H1 (cell line): Measurements from ENCODE around the gene APOBEC3G. TPM values are rescaled to one million over a fixed set of nuclear protein-coding genes. Genes with fewer than 3 reads are reported as not detected.

Experiments
- CTCF ChIA-PET: fragments of 300-600 bp; sonication (Branson Sonifier 250); formaldehyde crosslinking; loops from one replicate; lab custom pipeline; 2021; ENCODE audit not compliant: partially characterized antibody; lab: Charles Lee
- POLR2A ChIA-PET: fragments of 300-600 bp; sonication (Branson Sonifier 250); formaldehyde crosslinking; loops from one replicate; lab custom pipeline; 2021; ENCODE audit warnings: inconsistent platforms; ENCODE audit not compliant: partially characterized antibody; lab: Charles Lee
- DNase-seq, 2 experiments: peaks; one replicate each; pipeline versions ENCODE4 v3.0.0 to v3.0.0-alpha.2; 2010 to 2022; ENCODE audit warnings: low spot score in 2 of 2, low read depth in 1 of 2, mixed read lengths in 1 of 2
- FAIRE-seq: peaks from 2 replicates; lab custom pipeline; 2011; peaks lifted over from hg19 to GRCh38; lab: Jason Lieb, UNC
- H2AFZ ChIP-seq: 2 replicates; pipeline ENCODE4 v1.8.1; 2012; ENCODE audit warnings: low read length, inconsistent platforms
- H2AK5ac ChIP-seq: 2 replicates; pipeline ENCODE4 v1.6.1; 2013; ENCODE audit warnings: low read depth, low read length
- H2BK120ac ChIP-seq: replicated peaks from 2 replicates; pipeline ENCODE3; 2013; ENCODE audit warnings: low read depth, low read length, inconsistent platforms
- H2BK12ac ChIP-seq: 2 replicates; pipeline ENCODE4 v1.6.1; 2013; ENCODE audit warnings: low read depth, low read length
- H2BK15ac ChIP-seq: 2 replicates; pipeline ENCODE4 v1.6.1; 2013; ENCODE audit warnings: low read length
- H2BK20ac ChIP-seq: 2 replicates; pipeline ENCODE4 v1.6.1; 2013; ENCODE audit warnings: low read length
- H2BK5ac ChIP-seq: 2 replicates; pipeline ENCODE4 v1.6.1; 2013; ENCODE audit warnings: low read depth, low read length
- H3K14ac ChIP-seq: 2 replicates; pipeline ENCODE4 v1.6.1; 2013; ENCODE audit warnings: inconsistent platforms; ENCODE audit not compliant: insufficient read length
- H3K18ac ChIP-seq: 2 replicates; pipeline ENCODE4 v1.6.1; 2013; ENCODE audit warnings: low read length; ENCODE audit errors: extremely low read depth
- H3K23ac ChIP-seq: 2 replicates; pipeline ENCODE4 v1.6.1; 2013; ENCODE audit warnings: inconsistent platforms; ENCODE audit not compliant: insufficient read length
- H3K23me2 ChIP-seq: 2 replicates; pipeline ENCODE4 v1.6.1; 2013; ENCODE audit warnings: low read depth, low read length
- H3K27ac ChIP-seq: 2 replicates; pipeline ENCODE4 v1.6.1; 2011; ENCODE audit warnings: low read depth, low read length, inconsistent platforms
- H3K27me3 ChIP-seq, 4 experiments: replicated peaks in 1 of 4; 1 replicate in 1 of 4; 2 replicates in 3 of 4; pipeline versions ENCODE4 v1.6.1 to v1.8.1; 2011 to 2013; ENCODE audit warnings: low read length in 3 of 4, mild to moderate bottlenecking in 3 of 4, inconsistent platforms in 2 of 4, mixed read lengths in 2 of 4, moderate library complexity in 1 of 4; ENCODE audit not compliant: control insufficient read depth in 3 of 4, insufficient read depth in 3 of 4; ENCODE audit errors: extremely low read depth in 1 of 4
- H3K36me3 ChIP-seq, 4 experiments: 2 replicates each; pipeline versions ENCODE4 v1.6.1 to v1.8.1; 2011 to 2013; ENCODE audit warnings: mild to moderate bottlenecking in 4 of 4, low read length in 3 of 4, moderate library complexity in 2 of 4, control low read depth in 1 of 4, inconsistent platforms in 1 of 4; ENCODE audit not compliant: insufficient read depth in 4 of 4, control insufficient read depth in 2 of 4
- H3K4ac ChIP-seq: replicated peaks from 2 replicates; pipeline ENCODE3; 2013; ENCODE audit warnings: low read length, low read depth, mixed read lengths, inconsistent platforms; ENCODE audit not compliant: insufficient read length
- H3K4me1 ChIP-seq, 4 experiments: replicated peaks in 1 of 4; 1 replicate in 1 of 4; 2 replicates in 3 of 4; pipeline versions ENCODE4 v1.6.1 to v1.8.1; 2011 to 2013; ENCODE audit warnings: low read length in 3 of 4, inconsistent platforms in 2 of 4, mixed read lengths in 1 of 4; ENCODE audit not compliant: insufficient read depth in 4 of 4, control insufficient read depth in 3 of 4
- H3K4me2 ChIP-seq, 2 experiments: 2 replicates each; pipeline versions ENCODE4 v1.6.1 to v1.8.1; 2011 to 2013; ENCODE audit warnings: low read depth in 2 of 2, low read length in 2 of 2, control low read depth in 1 of 2, inconsistent platforms in 1 of 2, mild to moderate bottlenecking in 1 of 2; ENCODE audit not compliant: insufficient read depth in 1 of 2
- H3K4me3 ChIP-seq, 4 experiments: fragments of 200-600, 300-600 bp in 1 of 4; sonication (generic), shearing (Covaris generic), sonication (Bioruptor Twin) in 1 of 4; 2 replicates each; pipeline versions ENCODE4 v1.5.1 to v1.8.1; 2011 to 2016; ENCODE audit warnings: low read length in 4 of 4, low read depth in 3 of 4, control low read depth in 2 of 4, inconsistent platforms in 2 of 4, mild to moderate bottlenecking in 2 of 4, mixed read lengths in 1 of 4, moderate library complexity in 1 of 4; ENCODE audit not compliant: insufficient read depth in 2 of 4; ENCODE audit errors: extremely low read depth in 1 of 4
- H3K56ac ChIP-seq: replicated peaks from 2 replicates; pipeline ENCODE3; 2013; ENCODE audit warnings: low read depth, mild to moderate bottlenecking, mixed read lengths, low read length, inconsistent platforms; ENCODE audit not compliant: insufficient read length
- H3K79me1 ChIP-seq: 2 replicates; pipeline ENCODE4 v1.6.1; 2013; ENCODE audit warnings: low read depth, low read length, control low read depth
- H3K79me2 ChIP-seq, 2 experiments: 2 replicates each; pipeline versions ENCODE4 v1.6.1 to v1.8.1; 2012 to 2013; ENCODE audit warnings: low read length in 2 of 2, mild to moderate bottlenecking in 2 of 2, inconsistent platforms in 1 of 2; ENCODE audit not compliant: insufficient read depth in 2 of 2, control insufficient read depth in 1 of 2
- H3K9ac ChIP-seq, 4 experiments: replicated peaks in 1 of 4; 1 replicate in 1 of 4; 2 replicates in 3 of 4; pipeline versions ENCODE4 v1.6.1 to v1.8.1; 2011 to 2013; ENCODE audit warnings: low read depth in 3 of 4, low read length in 3 of 4, control low read depth in 2 of 4, mild to moderate bottlenecking in 2 of 4, moderate library complexity in 2 of 4, inconsistent platforms in 1 of 4; ENCODE audit errors: extremely low read depth in 1 of 4
- H3K9me3 ChIP-seq, 2 experiments: 2 replicates each; pipeline versions ENCODE4 v1.6.1 to v1.8.1; 2012 to 2013; ENCODE audit warnings: mild to moderate bottlenecking in 2 of 2, moderate library complexity in 2 of 2, control low read depth in 1 of 2, inconsistent platforms in 1 of 2, low read depth in 1 of 2, low read length in 1 of 2, mixed read lengths in 1 of 2; ENCODE audit not compliant: insufficient read depth in 2 of 2
- H4K20me1 ChIP-seq, 2 experiments: replicated peaks in 1 of 2; 2 replicates each; pipeline versions ENCODE3 to v1.8.1; 2011 to 2013; ENCODE audit warnings: inconsistent platforms in 2 of 2, low read length in 2 of 2, mild to moderate bottlenecking in 1 of 2; ENCODE audit not compliant: insufficient read depth in 2 of 2, control insufficient read depth in 1 of 2
- H4K5ac ChIP-seq: 2 replicates; pipeline ENCODE4 v1.6.1; 2013; ENCODE audit warnings: low read length, low read depth, mixed read lengths, inconsistent platforms; ENCODE audit not compliant: insufficient read length
- H4K8ac ChIP-seq: 2 replicates; pipeline ENCODE4 v1.8.0; 2013; ENCODE audit warnings: mild to moderate bottlenecking, moderate library complexity, low read length, inconsistent platforms; ENCODE audit not compliant: insufficient read depth; ENCODE audit errors: extremely low read depth
- H4K91ac ChIP-seq: replicated peaks from 2 replicates; pipeline ENCODE3; 2013; ENCODE audit warnings: low read length, mixed read lengths, inconsistent platforms; ENCODE audit not compliant: insufficient read length
- POU5F1 ChIP-seq: IDR thresholded peaks from 2 replicates; pipeline ENCODE4 v1.6.1; 2011; ENCODE audit warnings: low read depth, mild to moderate bottlenecking, low read length, moderate library complexity
- RAD21 ChIP-seq, 2 experiments: IDR thresholded peaks in 1 of 2; conservative IDR thresholded peaks in 1 of 2; 2 replicates each; pipeline ENCODE4 v1.6.1; 2011; ENCODE audit warnings: low read depth in 2 of 2, low read length in 2 of 2, improper control_type of control experiment in 1 of 2, inconsistent platforms in 1 of 2, mild to moderate bottlenecking in 1 of 2, moderate library complexity in 1 of 2
- SAP30 ChIP-seq: fragments of 300-600 bp; sonication (generic); IDR thresholded peaks from 2 replicates; pipeline ENCODE4 v1.7.1; 2012; ENCODE audit warnings: low read length, moderate library complexity, mild to moderate bottlenecking, inconsistent platforms; ENCODE audit not compliant: insufficient read depth, insufficient replicate concordance
- SIX5 ChIP-seq: IDR thresholded peaks from 2 replicates; pipeline ENCODE4 v1.6.1; 2011; ENCODE audit warnings: mild to moderate bottlenecking, low read depth, low read length
- SP2 ChIP-seq: IDR thresholded peaks from 2 replicates; pipeline ENCODE4 v1.6.1; 2012; ENCODE audit warnings: mild to moderate bottlenecking, low read length, inconsistent platforms
- WGBS, 2 experiments: shearing (Covaris generic) in 1 of 2; methylation state at CpG; one replicate each; pipeline versions ENCODE4 v1.1.6 to v1.1.7; 2013 to 2015; ENCODE audit warnings: low lambda C conversion rate in 2 of 2, mixed read lengths in 2 of 2, inconsistent platforms in 1 of 2, low coverage in 1 of 2, missing lambda C conversion rate in 1 of 2; ENCODE audit not compliant: insufficient replicate concordance in 2 of 2, insufficient coverage in 1 of 2, insufficient read length in 1 of 2; ENCODE audit errors: extremely low coverage in 1 of 2, missing lambda C conversion rate in 1 of 2; 5-methylcytosine and 5-hydroxymethylcytosine counted together
- polyA plus RNA-seq, 7 experiments: library from polyadenylated mRNA; depleted of rRNA in 3 of 7; stranded (reverse) in 5 of 7; unstranded in 2 of 7; fragments of >200 nt in 5 of 7; fragments of 200-250 nt in 2 of 7; gene quantifications; 1 replicate in 5 of 7; 2 replicates in 1 of 7; 4 replicates in 1 of 7; pipeline versions ENCODE4 v1.2.1 to v1.2.3, GENCODE V29; 2011 to 2013; ENCODE audit warnings: missing spikeins in 2 of 7, mixed read lengths in 2 of 7
- total RNA-seq: library from RNA; stranded (reverse); fragmentation: NEBNext Ultra II Directional; extraction: Animal tissue kit (Norgen Biotek cat#: 25700); gene quantifications from 2 replicates; pipeline ENCODE4 v1.2.1, GENCODE V29; 2021
- TF ChIP-seq, protein P1 (sequence below), 3 experiments: IDR thresholded peaks; 1 replicate in 2 of 3; 2 replicates in 1 of 3; pipeline versions ENCODE4 v1.5.1 to v1.6.1; 2011; ENCODE audit warnings: low read length in 3 of 3, mild to moderate bottlenecking in 3 of 3, inconsistent platforms in 2 of 3, low read depth in 1 of 3, moderate library complexity in 1 of 3; ENCODE audit not compliant: insufficient read depth in 1 of 3; ENCODE audit errors: control extremely low read depth in 1 of 3

Gene APOBEC3G
- total and polyA plus RNA-seq, 2 of the 8 experiments (the other 6 are each of a cell fraction or from before 2014, with no cell fraction given): 1.7 to 2.0 TPM

DNA sequence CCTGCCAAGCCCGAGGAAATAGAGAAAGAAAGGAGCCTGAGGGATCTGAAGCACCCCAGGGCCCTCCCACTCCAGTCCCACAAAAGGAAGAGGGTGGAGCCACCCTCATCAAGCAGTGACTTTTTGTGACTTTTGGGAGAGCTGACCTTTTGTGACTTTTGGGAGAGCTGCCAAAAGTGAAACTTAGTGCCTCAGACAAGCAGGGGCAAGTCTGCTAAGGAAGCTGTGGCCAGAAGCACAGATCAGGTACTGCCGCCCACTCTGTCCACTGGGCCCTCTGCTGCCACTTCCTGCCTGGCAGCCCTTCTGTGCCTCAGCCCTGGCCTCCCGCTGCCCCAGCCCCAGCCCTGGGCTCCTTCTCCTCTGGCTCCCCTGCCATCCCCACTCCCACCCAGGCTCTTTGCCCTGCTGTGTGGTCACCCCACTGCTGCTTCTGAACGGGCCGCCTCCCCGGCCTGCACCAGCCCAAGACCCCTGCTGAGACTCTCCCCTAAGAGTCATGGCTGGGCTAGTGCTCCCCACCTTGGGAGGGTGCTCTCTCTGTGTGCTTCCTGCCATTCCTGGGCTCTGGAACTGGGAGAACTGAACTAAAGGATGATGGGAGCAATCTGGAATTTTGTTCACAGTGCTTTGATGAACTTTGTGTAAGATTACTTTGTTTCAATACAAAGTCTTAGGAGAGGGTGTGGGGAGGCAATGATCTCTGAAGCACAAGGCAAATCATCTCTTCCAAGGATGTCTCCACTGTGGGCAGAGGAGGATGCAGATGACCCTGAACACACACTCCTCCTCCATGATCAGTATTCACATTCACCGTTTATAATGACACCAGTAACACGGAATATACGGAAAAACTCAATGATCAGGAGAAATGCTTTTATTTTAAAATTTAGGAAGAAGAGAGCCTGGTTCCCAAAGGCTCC lies 20.3 kb downstream of the APOBEC3G start, which contains the start of gene APOBEC3H:
APOBEC3H (plus strand) TSS at position 147 of the 923 bp plus-strand sequence. CDS start 3,035 bp downstream, outside the sequence.
- FAIRE-seq (no peak), DNase-seq (no peak)
- Histone ChIP-seq H3K4me3 (no peak within 1 kb of the TSS), H2BK15ac (peak within 1 kb of the TSS; percentile 61; the same call in 1 of the 2 replicates), H3K79me2 (no peaks in the 10 kb centered on the region), H2AK5ac (peak within 1 kb of the TSS; percentile 65; the same call in 1 of the 2 replicates), H2AFZ (peak within 1 kb of the TSS; percentile 94), H3K23ac (no peak within 1 kb of the TSS), H4K8ac (peak within 1 kb of the TSS; percentile 18), H3K9me3 (no peaks in the 10 kb centered on the region), H4K91ac (peak within 1 kb of the TSS; percentile 87), H3K9ac (peak within 1 kb of the TSS in 1 of 4 experiments; percentile 4; a peak in 1 of 7 replicates), H2BK5ac (peak within 1 kb of the TSS; percentile 90; the same call in 1 of the 2 replicates), H3K14ac (no peak within 1 kb of the TSS), H3K27me3 (no peaks in the 10 kb centered on the region), H3K23me2 (no peaks in the 10 kb centered on the region), H3K4me2 (no peak within 1 kb of the TSS), H4K5ac (peak within 1 kb of the TSS; percentile 2), H2BK12ac (peak within 1 kb of the TSS; percentile 85; the same call in 1 of the 2 replicates), H3K36me3 (no peaks in the 10 kb centered on the region), H3K4ac (no peak within 1 kb of the TSS), H3K27ac (peak within 1 kb of the TSS; percentile 39; the same call in 1 of the 2 replicates), H3K79me1 (no peaks in the 10 kb centered on the region), H3K56ac (no peak within 1 kb of the TSS), H4K20me1 (no peaks in the 10 kb centered on the region), H2BK120ac (peak within 1 kb of the TSS; percentile 79), H2BK20ac (peak within 1 kb of the TSS; percentile 95), H3K4me1 (peaks cover 0 to 24% (median 9%) of the 10 kb centered on the region in 4 experiments; a peak in 6 of 7 replicates), H3K18ac (peak within 1 kb of the TSS; percentile 75)
- ChIA-PET CTCF (interaction anchor here (0.6 to 2.9 kb wide), 8 partner anchors 12 to 461 kb away, joined by 3 to 10 read pairs (median 4); no protein-coding TSS in a partner anchor), POLR2A (interaction anchor here (0.6 to 1.5 kb wide), 4 partner anchors 13 to 87 kb away, joined by 3 to 4 read pairs (median 3); no protein-coding TSS in a partner anchor)
- 67% methylated on average over 8 of the region's 9 CpGs; no CpG with 5 or more reads in 1 of the 2 experiments for WGBS, 2 experiments
- TF ChIP-seq SAP30: no peak
- TF ChIP-seq SP2: no peak
- no peak for TF ChIP-seq POU5F1
- TF ChIP-seq RAD21 (IDR thresholded peaks at IDR 0.05 in 1 of 2, conservative IDR thresholded peaks at IDR 0.05 in 1 of 2; ENCODE audit: low read depth in 2 of 2, low read length in 2 of 2): no peak
- no peak for TF ChIP-seq SIX5
- TF ChIP-seq, protein P1, sequence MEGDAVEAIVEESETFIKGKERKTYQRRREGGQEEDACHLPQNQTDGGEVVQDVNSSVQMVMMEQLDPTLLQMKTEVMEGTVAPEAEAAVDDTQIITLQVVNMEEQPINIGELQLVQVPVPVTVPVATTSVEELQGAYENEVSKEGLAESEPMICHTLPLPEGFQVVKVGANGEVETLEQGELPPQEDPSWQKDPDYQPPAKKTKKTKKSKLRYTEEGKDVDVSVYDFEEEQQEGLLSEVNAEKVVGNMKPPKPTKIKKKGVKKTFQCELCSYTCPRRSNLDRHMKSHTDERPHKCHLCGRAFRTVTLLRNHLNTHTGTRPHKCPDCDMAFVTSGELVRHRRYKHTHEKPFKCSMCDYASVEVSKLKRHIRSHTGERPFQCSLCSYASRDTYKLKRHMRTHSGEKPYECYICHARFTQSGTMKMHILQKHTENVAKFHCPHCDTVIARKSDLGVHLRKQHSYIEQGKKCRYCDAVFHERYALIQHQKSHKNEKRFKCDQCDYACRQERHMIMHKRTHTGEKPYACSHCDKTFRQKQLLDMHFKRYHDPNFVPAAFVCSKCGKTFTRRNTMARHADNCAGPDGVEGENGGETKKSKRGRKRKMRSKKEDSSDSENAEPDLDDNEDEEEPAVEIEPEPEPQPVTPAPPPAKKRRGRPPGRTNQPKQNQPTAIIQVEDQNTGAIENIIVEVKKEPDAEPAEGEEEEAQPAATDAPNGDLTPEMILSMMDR (IDR thresholded peaks at IDR 0.05; ENCODE audit: control extremely low read depth in 1 of 3, insufficient read depth in 1 of 3, low read depth in 1 of 3, low read length in 3 of 3): no peak
